SK-N-SH (cell line): ENCODE data around the gene SNX21.

Source experiments
- EP300 ChIP-seq, 2 experiments: IDR thresholded peaks; 2 replicates each; pipeline versions ENCODE4 v1.4.0 to v1.6.1; 2012; ENCODE audit warnings: borderline replicate concordance in 1 of 2, low read depth in 1 of 2, low read length in 1 of 2
- EZH2phosphoT487 ChIP-seq: fragments of 200-600 bp; sonication (generic); IDR thresholded peaks from 2 replicates; pipeline ENCODE4 v1.6.1; 2017; ENCODE audit warnings: low read depth, mixed run types, mild to moderate bottlenecking, antibody characterized with exemption, moderate library complexity, borderline replicate concordance
- FOXM1 ChIP-seq: IDR thresholded peaks from 2 replicates; pipeline ENCODE4 v1.4.0; 2012; ENCODE audit warnings: low read depth, mild to moderate bottlenecking
- POLR2AphosphoS5 ChIP-seq: IDR thresholded peaks from 2 replicates; pipeline ENCODE4 v1.6.1; 2012; ENCODE audit warnings: low read depth, low read length
- RFX5 ChIP-seq: IDR thresholded peaks from 2 replicates; pipeline ENCODE4 v1.6.1; 2012; ENCODE audit warnings: mild to moderate bottlenecking, improper control_type of control experiment, low read length
- RXRA ChIP-seq: IDR thresholded peaks from 2 replicates; pipeline ENCODE4 v1.4.0; 2012; ENCODE audit warnings: low read depth, mild to moderate bottlenecking, borderline replicate concordance
- SIN3A ChIP-seq: IDR thresholded peaks from 2 replicates; pipeline ENCODE4 v1.6.1; 2012; ENCODE audit warnings: low read depth, mild to moderate bottlenecking, low read length, moderate library complexity, borderline replicate concordance
- TAF1 ChIP-seq: IDR thresholded peaks from 2 replicates; pipeline ENCODE4 v1.6.1; 2012; ENCODE audit warnings: low read depth, mild to moderate bottlenecking, low read length, moderate library complexity, borderline replicate concordance
- TF ChIP-seq, protein P1 (sequence below): fragments of 200-600 bp; sonication (generic); IDR thresholded peaks from 2 replicates; pipeline ENCODE4 v1.6.1; 2017; ENCODE audit warnings: antibody characterized with exemption, mild to moderate bottlenecking, moderate library complexity
- TF ChIP-seq, protein P2 (sequence below): fragments of 150-350 bp; IDR thresholded peaks from 2 replicates; pipeline ENCODE4 v1.6.1; 2016; ENCODE audit warnings: mild to moderate bottlenecking, low read depth, low read length
- TF ChIP-seq, protein P3 (sequence below): IDR thresholded peaks from 2 replicates; pipeline ENCODE4 v1.4.0; 2012; ENCODE audit warnings: low read depth, borderline replicate concordance

DNA sequence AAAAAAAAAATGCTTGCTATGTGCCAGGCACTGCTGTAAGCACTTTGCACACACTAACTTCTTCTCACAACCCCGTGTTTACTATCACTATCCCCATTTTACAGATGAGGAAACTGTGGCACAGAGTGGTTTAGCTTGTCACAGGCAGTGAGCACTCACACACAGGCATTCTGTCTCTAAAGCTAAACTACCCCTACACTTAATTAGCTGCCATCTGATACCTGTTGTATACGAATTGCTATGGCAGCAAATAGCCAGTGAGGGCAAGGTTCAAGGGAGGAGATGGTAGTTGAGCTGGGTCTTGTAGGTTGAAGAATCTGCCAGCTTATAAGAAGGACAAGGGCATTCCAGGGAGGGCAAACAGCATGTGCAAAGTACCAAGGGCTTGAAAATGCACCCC is 11.7 kb upstream of the SNX21 start:
- TF ChIP-seq, protein P1, sequence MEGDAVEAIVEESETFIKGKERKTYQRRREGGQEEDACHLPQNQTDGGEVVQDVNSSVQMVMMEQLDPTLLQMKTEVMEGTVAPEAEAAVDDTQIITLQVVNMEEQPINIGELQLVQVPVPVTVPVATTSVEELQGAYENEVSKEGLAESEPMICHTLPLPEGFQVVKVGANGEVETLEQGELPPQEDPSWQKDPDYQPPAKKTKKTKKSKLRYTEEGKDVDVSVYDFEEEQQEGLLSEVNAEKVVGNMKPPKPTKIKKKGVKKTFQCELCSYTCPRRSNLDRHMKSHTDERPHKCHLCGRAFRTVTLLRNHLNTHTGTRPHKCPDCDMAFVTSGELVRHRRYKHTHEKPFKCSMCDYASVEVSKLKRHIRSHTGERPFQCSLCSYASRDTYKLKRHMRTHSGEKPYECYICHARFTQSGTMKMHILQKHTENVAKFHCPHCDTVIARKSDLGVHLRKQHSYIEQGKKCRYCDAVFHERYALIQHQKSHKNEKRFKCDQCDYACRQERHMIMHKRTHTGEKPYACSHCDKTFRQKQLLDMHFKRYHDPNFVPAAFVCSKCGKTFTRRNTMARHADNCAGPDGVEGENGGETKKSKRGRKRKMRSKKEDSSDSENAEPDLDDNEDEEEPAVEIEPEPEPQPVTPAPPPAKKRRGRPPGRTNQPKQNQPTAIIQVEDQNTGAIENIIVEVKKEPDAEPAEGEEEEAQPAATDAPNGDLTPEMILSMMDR, result no peak
- TF ChIP-seq SIN3A (no peak), FOXM1 (no peak), EZH2phosphoT487 (no peak), POLR2AphosphoS5 (no peak), RXRA (no peak), RFX5 (no peak), EP300 (IDR thresholded peaks at IDR 0.05; ENCODE audit: borderline replicate concordance in 1 of 2, low read depth in 1 of 2, low read length in 1 of 2) (no peak), TAF1 (no peak)
- TF ChIP-seq, protein P2, sequence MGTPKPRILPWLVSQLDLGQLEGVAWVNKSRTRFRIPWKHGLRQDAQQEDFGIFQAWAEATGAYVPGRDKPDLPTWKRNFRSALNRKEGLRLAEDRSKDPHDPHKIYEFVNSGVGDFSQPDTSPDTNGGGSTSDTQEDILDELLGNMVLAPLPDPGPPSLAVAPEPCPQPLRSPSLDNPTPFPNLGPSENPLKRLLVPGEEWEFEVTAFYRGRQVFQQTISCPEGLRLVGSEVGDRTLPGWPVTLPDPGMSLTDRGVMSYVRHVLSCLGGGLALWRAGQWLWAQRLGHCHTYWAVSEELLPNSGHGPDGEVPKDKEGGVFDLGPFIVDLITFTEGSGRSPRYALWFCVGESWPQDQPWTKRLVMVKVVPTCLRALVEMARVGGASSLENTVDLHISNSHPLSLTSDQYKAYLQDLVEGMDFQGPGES, result no peak
- TF ChIP-seq, protein P3, sequence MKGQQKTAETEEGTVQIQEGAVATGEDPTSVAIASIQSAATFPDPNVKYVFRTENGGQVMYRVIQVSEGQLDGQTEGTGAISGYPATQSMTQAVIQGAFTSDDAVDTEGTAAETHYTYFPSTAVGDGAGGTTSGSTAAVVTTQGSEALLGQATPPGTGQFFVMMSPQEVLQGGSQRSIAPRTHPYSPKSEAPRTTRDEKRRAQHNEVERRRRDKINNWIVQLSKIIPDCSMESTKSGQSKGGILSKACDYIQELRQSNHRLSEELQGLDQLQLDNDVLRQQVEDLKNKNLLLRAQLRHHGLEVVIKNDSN, result no peak
